ENCODE data around the gene UBE2QL1.

DNA sequence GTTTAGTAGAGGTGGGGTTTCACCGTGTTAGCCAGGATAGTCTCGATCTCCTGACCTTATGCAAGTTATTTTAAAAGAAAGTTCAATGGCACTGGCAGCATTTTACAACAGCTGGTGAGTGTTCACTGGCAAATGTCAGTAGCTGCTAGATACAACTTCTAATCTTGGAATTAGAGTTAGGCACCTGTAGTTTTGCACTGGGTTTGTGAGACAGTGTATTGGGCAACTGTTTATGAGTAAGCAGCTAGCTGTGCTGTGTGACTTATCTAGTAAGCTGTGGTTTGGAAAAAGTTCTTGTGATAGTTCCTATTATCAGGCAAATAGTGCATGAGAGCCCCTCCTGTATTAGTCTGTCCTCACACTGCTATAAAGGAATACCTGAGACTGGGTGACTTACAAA lies 61.5 kb downstream of the UBE2QL1 start:
- TF ChIP-seq CTCF (IDR thresholded peaks at IDR 0.05 in 2 of 3, conservative IDR thresholded peaks at IDR 0.05 in 1 of 3; ENCODE audit: borderline replicate concordance in 1 of 3, insufficient read depth in 1 of 3, low read depth in 2 of 3, low read length in 2 of 3) (no peak), REST (IDR thresholded peaks at IDR 0.05; ENCODE audit: low read depth) (no peak), EGR1 (IDR thresholded peaks at IDR 0.05; ENCODE audit: low read depth) (no peak), FOSL1 (IDR thresholded peaks at IDR 0.05; ENCODE audit: low read depth) (no peak), ZNF274 (IDR thresholded peaks at IDR 0.05; ENCODE audit: low read depth, low read length) (no peak), SIN3A (IDR thresholded peaks at IDR 0.05; ENCODE audit: low read depth) (no peak), EZH2 (IDR thresholded peaks at IDR 0.05) (no peak)

Data from HCT116 (cell line).